Keratinocyte (primary cell): ENCODE measurements around the gene HP. TPM values are rescaled to one million over a fixed set of nuclear protein-coding genes. Genes with fewer than 3 reads are reported as not detected.

Source experiments
- DNase-seq: peaks from one replicate; pipeline ENCODE4 v3.0.0-alpha.2; 2011; ENCODE audit warnings: low read depth, missing footprints, low spot score
- FAIRE-seq: peaks from 2 replicates; lab custom pipeline; 2011; peaks lifted over from hg19 to GRCh38; lab: Jason Lieb, UNC
- H2AFZ ChIP-seq: 2 replicates; pipeline ENCODE4 v1.6.0; 2012; ENCODE audit warnings: low read length, control low read depth, inconsistent platforms; ENCODE audit not compliant: control insufficient read depth
- H3K27ac ChIP-seq: 2 replicates; pipeline ENCODE4 v1.5.1; 2011; ENCODE audit warnings: low read length; ENCODE audit not compliant: control insufficient read depth, insufficient read depth
- H3K27me3 ChIP-seq: 3 replicates; pipeline ENCODE4 v1.6.0; 2011; ENCODE audit warnings: low read length; ENCODE audit not compliant: control insufficient read depth, insufficient read depth; ENCODE audit errors: extremely low read depth
- H3K36me3 ChIP-seq, 2 experiments: 2 replicates in 1 of 2; 3 replicates in 1 of 2; pipeline ENCODE4 v1.5.1; 2011; ENCODE audit warnings: low read length in 2 of 2, mild to moderate bottlenecking in 1 of 2; ENCODE audit not compliant: control insufficient read depth in 2 of 2, insufficient read depth in 2 of 2; ENCODE audit errors: extremely low read depth in 1 of 2
- H3K4me1 ChIP-seq: 3 replicates; pipeline ENCODE4 v1.5.1; 2011; ENCODE audit warnings: low read length; ENCODE audit not compliant: control insufficient read depth, insufficient read depth; ENCODE audit errors: extremely low read depth
- H3K4me2 ChIP-seq: 3 replicates; pipeline ENCODE4 v1.6.0; 2011; ENCODE audit warnings: low read depth, low read length; ENCODE audit not compliant: control insufficient read depth, insufficient read depth; ENCODE audit errors: extremely low read depth
- H3K4me3 ChIP-seq, 3 experiments: fragments of 200-600 bp in 1 of 3; sonication (generic) in 1 of 3; 2 replicates in 2 of 3; 3 replicates in 1 of 3; pipeline ENCODE4 v1.5.1; 2011 to 2016; ENCODE audit warnings: low read length in 3 of 3, mild to moderate bottlenecking in 3 of 3, control low read depth in 2 of 3, inconsistent platforms in 1 of 3, low read depth in 1 of 3, mixed read lengths in 1 of 3, mixed run types in 1 of 3, moderate library complexity in 1 of 3; ENCODE audit not compliant: control insufficient read depth in 2 of 3, insufficient read depth in 2 of 3; ENCODE audit errors: extremely low read depth in 1 of 3
- H3K79me2 ChIP-seq: 2 replicates; pipeline ENCODE4 v1.6.0; 2012; ENCODE audit warnings: low read length; ENCODE audit not compliant: control insufficient read depth, insufficient read depth
- H3K9ac ChIP-seq: 3 replicates; pipeline ENCODE4 v1.6.0; 2011; ENCODE audit warnings: low read length; ENCODE audit not compliant: control insufficient read depth, insufficient read depth; ENCODE audit errors: extremely low read depth
- H3K9me1 ChIP-seq: 3 replicates; pipeline ENCODE4 v1.6.0; 2011; ENCODE audit warnings: low read length; ENCODE audit not compliant: control insufficient read depth, insufficient read depth; ENCODE audit errors: extremely low read depth
- H3K9me3 ChIP-seq: 2 replicates; pipeline ENCODE4 v1.5.1; 2012; ENCODE audit warnings: low read depth, low read length; ENCODE audit not compliant: control insufficient read depth
- H4K20me1 ChIP-seq: 3 replicates; pipeline ENCODE4 v1.6.0; 2011; ENCODE audit warnings: low read length; ENCODE audit not compliant: control insufficient read depth, insufficient read depth; ENCODE audit errors: extremely low read depth
- EZH2 ChIP-seq: IDR thresholded peaks from one replicate; pipeline ENCODE4 v1.6.1; 2012; ENCODE audit warnings: inconsistent platforms, mild to moderate bottlenecking, low read length, moderate library complexity
- dilution Hi-C: fragments of 300-500 bp; cut with MboI; formaldehyde crosslinking; loops from one replicate; pipeline ENCODE4 v1.7.0; 2020; ENCODE audit warnings: low sequenced_read_pairs; ENCODE audit not compliant: extremely low pct_ligation_motif_present
- polyA plus RNA-seq, 5 experiments: library from polyadenylated mRNA; depleted of rRNA in 3 of 5; stranded (reverse) in 3 of 5; stranded (forward) in 1 of 5; unstranded in 1 of 5; fragments of >200 nt; gene quantifications; 1 replicate in 1 of 5; 2 replicates in 3 of 5; 3 replicates in 1 of 5; pipeline versions ENCODE4 v1.2.1 to v1.2.3, GENCODE V29; 2011 to 2012; ENCODE audit warnings: missing spikeins in 2 of 5, low read depth in 1 of 5, low replicate concordance in 1 of 5
- TF ChIP-seq, protein P1 (sequence below), 3 experiments: IDR thresholded peaks in 1 of 3; conservative IDR thresholded peaks in 1 of 3; optimal IDR thresholded peaks in 1 of 3; 2 replicates in 2 of 3; 3 replicates in 1 of 3; pipeline versions ENCODE3 to v1.5.1; 2011; ENCODE audit warnings: low read length in 3 of 3, mild to moderate bottlenecking in 3 of 3, moderate library complexity in 2 of 3, control low read depth in 1 of 3, inconsistent platforms in 1 of 3; ENCODE audit not compliant: insufficient read depth in 2 of 3; ENCODE audit errors: extremely low read depth in 1 of 3

Gene HP
- polyA plus RNA-seq, 1 donor (not counting 4 experiments of a cell fraction or from before 2014, with no cell fraction given): 0.43 TPM

DNA sequence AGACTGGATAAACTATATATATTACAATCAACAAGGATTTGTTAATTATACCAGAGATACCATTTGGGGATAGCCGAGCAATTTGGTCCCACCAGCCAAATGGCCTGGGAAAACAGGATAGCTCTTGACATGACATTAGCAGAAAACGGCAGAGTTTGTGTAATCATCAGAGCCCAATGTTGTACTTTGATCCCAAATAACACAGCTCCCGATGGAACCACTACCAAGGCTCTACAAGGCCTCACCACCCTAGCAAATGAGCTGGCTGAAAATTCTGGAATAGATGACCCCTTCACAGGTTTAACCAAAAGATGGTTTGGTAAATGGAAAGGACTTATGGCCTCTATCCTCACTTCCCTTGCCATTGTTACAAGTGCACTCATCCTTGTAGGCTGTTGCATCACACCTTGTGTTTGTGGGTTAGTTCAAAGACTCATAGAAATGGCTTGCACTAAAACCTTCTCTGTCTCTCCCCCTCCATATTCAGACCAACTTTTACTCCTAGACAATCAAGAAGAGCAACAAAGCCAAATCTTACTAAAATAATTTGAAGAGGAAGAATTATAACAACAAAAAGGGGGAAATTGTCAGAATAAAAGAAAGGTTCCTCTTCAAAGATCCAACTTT, 29.6 kb downstream of the HP start:
- DNase-seq (no peak), FAIRE-seq (no peak)
- peaks cover 3% of the 10 kb centered on the region for H3K9me3 ChIP-seq
- TF ChIP-seq, protein P1, sequence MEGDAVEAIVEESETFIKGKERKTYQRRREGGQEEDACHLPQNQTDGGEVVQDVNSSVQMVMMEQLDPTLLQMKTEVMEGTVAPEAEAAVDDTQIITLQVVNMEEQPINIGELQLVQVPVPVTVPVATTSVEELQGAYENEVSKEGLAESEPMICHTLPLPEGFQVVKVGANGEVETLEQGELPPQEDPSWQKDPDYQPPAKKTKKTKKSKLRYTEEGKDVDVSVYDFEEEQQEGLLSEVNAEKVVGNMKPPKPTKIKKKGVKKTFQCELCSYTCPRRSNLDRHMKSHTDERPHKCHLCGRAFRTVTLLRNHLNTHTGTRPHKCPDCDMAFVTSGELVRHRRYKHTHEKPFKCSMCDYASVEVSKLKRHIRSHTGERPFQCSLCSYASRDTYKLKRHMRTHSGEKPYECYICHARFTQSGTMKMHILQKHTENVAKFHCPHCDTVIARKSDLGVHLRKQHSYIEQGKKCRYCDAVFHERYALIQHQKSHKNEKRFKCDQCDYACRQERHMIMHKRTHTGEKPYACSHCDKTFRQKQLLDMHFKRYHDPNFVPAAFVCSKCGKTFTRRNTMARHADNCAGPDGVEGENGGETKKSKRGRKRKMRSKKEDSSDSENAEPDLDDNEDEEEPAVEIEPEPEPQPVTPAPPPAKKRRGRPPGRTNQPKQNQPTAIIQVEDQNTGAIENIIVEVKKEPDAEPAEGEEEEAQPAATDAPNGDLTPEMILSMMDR (optimal IDR thresholded peaks at IDR 0.05 in 1 of 3, IDR thresholded peaks at IDR 0.05 in 1 of 3, conservative IDR thresholded peaks at IDR 0.05 in 1 of 3; ENCODE audit: extremely low read depth in 1 of 3, insufficient read depth in 2 of 3, low read length in 3 of 3): no peak
- no peak for TF ChIP-seq EZH2
- no peak overlapping the region for H3K4me2 ChIP-seq
- H3K4me3 ChIP-seq: no peak overlapping the region
- no peak overlapping the region for H3K9ac ChIP-seq
- H4K20me1 ChIP-seq: no peaks in the 10 kb centered on the region
- no peaks in the 10 kb centered on the region for H3K79me2 ChIP-seq
- H3K27ac ChIP-seq: no peak overlapping the region
- no peaks in the 10 kb centered on the region for H3K4me1 ChIP-seq
- H3K27me3 ChIP-seq: no peaks in the 10 kb centered on the region
- dilution Hi-C loops: no loop called here
- no peak overlapping the region for H2AFZ ChIP-seq
- peaks cover 10 to 11% of the 10 kb centered on the region in 2 experiments for H3K36me3 ChIP-seq
- no peaks in the 10 kb centered on the region for H3K9me1 ChIP-seq

DNA sequence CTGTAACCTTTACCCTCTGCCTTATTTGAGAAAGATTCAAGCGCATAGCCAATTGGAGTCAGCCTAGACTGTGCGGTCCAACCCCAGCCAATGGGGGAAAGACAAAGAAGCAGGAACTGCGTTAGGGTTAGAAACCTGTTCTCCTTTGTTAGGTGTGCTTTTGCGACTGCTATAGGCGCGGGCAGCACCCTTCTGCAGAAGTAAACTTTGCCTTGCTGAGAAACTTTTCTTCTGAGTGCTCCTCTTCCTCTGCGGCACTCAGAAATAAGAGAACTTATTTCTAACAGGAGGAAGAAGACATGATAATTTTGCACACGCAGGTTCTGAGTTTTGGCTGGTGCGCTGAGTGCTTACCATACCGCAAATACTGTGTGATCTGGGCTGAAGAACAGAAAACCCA, 30.1 kb downstream of the HP start:
- H3K4me3 ChIP-seq: no peak overlapping the region
- no peaks in the 10 kb centered on the region for H3K4me1 ChIP-seq
- FAIRE-seq (no peak), DNase-seq (no peak)
- H3K9me3 ChIP-seq: peaks cover 3% of the 10 kb centered on the region
- H2AFZ ChIP-seq: no peak overlapping the region
- TF ChIP-seq, protein P1 (optimal IDR thresholded peaks at IDR 0.05 in 1 of 3, IDR thresholded peaks at IDR 0.05 in 1 of 3, conservative IDR thresholded peaks at IDR 0.05 in 1 of 3; ENCODE audit: extremely low read depth in 1 of 3, insufficient read depth in 2 of 3, low read length in 3 of 3): no peak
- no peak overlapping the region for H3K9ac ChIP-seq
- peaks cover 10 to 13% of the 10 kb centered on the region in 2 experiments for H3K36me3 ChIP-seq
- dilution Hi-C loops: no loop called here
- no peaks in the 10 kb centered on the region for H4K20me1 ChIP-seq
- H3K4me2 ChIP-seq: no peak overlapping the region
- H3K79me2 ChIP-seq: no peaks in the 10 kb centered on the region
- no peaks in the 10 kb centered on the region for H3K27me3 ChIP-seq
- H3K27ac ChIP-seq: no peak overlapping the region
- no peaks in the 10 kb centered on the region for H3K9me1 ChIP-seq
